Measurements from ENCODE around the gene CEP192. TPM values are rescaled to one million over a fixed set of nuclear protein-coding genes. Genes with fewer than 3 reads are reported as not detected.

CEP192 gene
- total and polyA plus RNA-seq, 2 of the 4 experiments (the other 2 are of a cell fraction) = 17.2 to 29.0 TPM

DNA sequence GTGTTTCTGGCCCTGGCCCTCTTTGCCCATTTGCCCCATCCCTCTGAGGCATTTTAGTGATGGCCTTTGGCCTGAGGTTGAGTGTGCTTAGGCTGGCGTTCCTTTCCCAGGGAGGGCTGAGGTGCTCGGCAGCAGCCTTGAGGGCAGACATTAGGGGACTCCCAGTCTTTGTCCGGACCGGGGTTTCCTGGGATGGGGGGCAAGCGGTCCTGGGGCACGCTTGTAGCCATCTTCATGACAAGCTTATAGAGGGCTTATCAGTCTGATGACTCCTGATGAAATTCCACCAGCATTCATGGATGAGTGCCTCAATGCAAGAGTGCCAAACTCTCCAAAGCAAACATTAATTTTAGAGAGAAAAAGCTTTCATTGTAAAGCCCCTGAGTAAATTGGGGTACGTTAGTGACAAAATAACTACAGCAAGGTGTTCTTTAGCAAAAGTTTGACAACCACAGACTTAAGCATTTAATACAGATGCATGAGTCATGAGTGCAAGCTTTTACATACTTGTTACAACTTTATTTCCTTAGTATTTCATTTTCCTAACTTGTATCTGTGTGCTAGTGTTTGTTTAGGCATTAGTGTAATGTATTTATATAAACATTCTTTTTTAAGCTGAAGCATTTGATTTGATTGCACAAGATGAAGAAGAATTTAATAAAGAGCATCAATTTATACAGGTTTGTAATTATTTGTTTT, 45.6 kb downstream of the CEP192 start:
- no peak overlapping the region; the same call in 1 of the 2 replicates for H3K4ac ChIP-seq (ENCODE audit: low read depth, low read length)
- H3K56ac ChIP-seq (ENCODE audit: extremely low read depth, insufficient read depth, low read length) = no peak overlapping the region
- CTCF ChIA-PET = no interaction called here
- WGBS, 2 experiments (ENCODE audit: extremely low coverage in 2 of 2, insufficient read length in 1 of 2) = no CpG with 5 or more reads among the region's 7 CpGs
- no peak overlapping the region for H2AFZ ChIP-seq (replicated peaks; ENCODE audit: low read length, poor library complexity)
- dilution Hi-C loops (cut with HindIII; ENCODE audit: low sequenced_read_pairs, unreplicated experiment) (no loop called here), intact Hi-C loops (cut with micrococcal nuclease) (no loop called here), in situ Hi-C loops (cut with MboI; ENCODE audit: low sequenced_read_pairs) (no loop called here)
- H3K4me1 ChIP-seq (ENCODE audit: control insufficient read depth, insufficient read depth, low read length) = peaks cover 15% of the 10 kb centered on the region
- H4K5ac ChIP-seq (ENCODE audit: low read depth, low read length) = no peak overlapping the region
- no peak for TF ChIP-seq CHD1 (IDR thresholded peaks at IDR 0.05; ENCODE audit: low read depth, low read length)
- peak; percentile 47; the same call in 1 of the 2 replicates for TF ChIP-seq FOS (IDR thresholded peaks at IDR 0.05; ENCODE audit: low read depth, low read length)
- peak; percentile 62; the same call in 1 of the 2 replicates for TF ChIP-seq CEBPB (IDR thresholded peaks at IDR 0.05; ENCODE audit: low read depth, low read length)
- H2BK15ac ChIP-seq (ENCODE audit: low read depth, low read length) = no peak overlapping the region
- H3K18ac ChIP-seq (ENCODE audit: low read depth, low read length) = no peak overlapping the region; the same call in 1 of the 2 replicates
- H3K27me3 ChIP-seq (ENCODE audit: control insufficient read depth, insufficient read depth, low read length) = no peaks in the 10 kb centered on the region
- no peaks in the 10 kb centered on the region for H3K9me3 ChIP-seq (ENCODE audit: control insufficient read depth, insufficient read depth, low read length)
- peaks cover 18% of the 10 kb centered on the region for H3K9me1 ChIP-seq (ENCODE audit: insufficient read depth, low read length)
- no peak overlapping the region for H3K9ac ChIP-seq (ENCODE audit: low read depth, low read length)
- no peak overlapping the region for H3K4me2 ChIP-seq (ENCODE audit: low read depth, low read length)
- ATAC-seq (ENCODE audit: low read depth) = peak; percentile 83
- no peak overlapping the region for H2BK120ac ChIP-seq (ENCODE audit: low read depth, low read length)
- H4K91ac ChIP-seq (ENCODE audit: insufficient read depth, low read depth, low read length) = no peak overlapping the region
- H3K79me1 ChIP-seq (ENCODE audit: low read depth in 1 of 2, low read length in 2 of 2) = peaks cover 26 to 39% of the 10 kb centered on the region in 2 experiments
- no peaks in the 10 kb centered on the region for H4K20me1 ChIP-seq (ENCODE audit: insufficient read depth, low read length)
- H3K23ac ChIP-seq (ENCODE audit: low read depth, low read length) = no peak overlapping the region
- peak overlapping the region; percentile 11 for H2BK5ac ChIP-seq (ENCODE audit: low read depth, low read length, poor library complexity, severe bottlenecking)
- peak; percentile 69 for DNase-seq
- no peak overlapping the region for H3K4me3 ChIP-seq (ENCODE audit: insufficient read depth, low read depth, low read length)
- H3K27ac ChIP-seq (ENCODE audit: insufficient read depth, low read length) = peak overlapping the region; percentile 42; the same call in 1 of the 2 replicates
- H3K36me3 ChIP-seq (ENCODE audit: control insufficient read depth, insufficient read depth, low read length) = peaks cover 7% of the 10 kb centered on the region; the same call in 1 of the 2 replicates
- BruUV-seq (replicated peaks) = no TSS peak
- H2AK9ac ChIP-seq (replicated peaks; ENCODE audit: low read depth, low read length, poor library complexity) = peak overlapping the region; percentile 39
- no peak overlapping the region for H4K8ac ChIP-seq (ENCODE audit: low read depth in 2 of 2, low read length in 2 of 2)
- POLR2A ChIA-PET (ENCODE audit: unreplicated experiment) = no interaction called here
- H2AK5ac ChIP-seq (ENCODE audit: low read depth, low read length) = no peak overlapping the region
- H2BK20ac ChIP-seq (ENCODE audit: low read depth, low read length) = no peak overlapping the region
- H3K14ac ChIP-seq (replicated peaks; ENCODE audit: low read depth, low read length) = no peak overlapping the region

All from IMR-90 (cell line).